ENCODE results near the gene TGFBR3. TPM values are rescaled to one million over a fixed set of nuclear protein-coding genes. Genes with fewer than 3 reads are reported as not detected.

Gene TGFBR3
- total and polyA plus RNA-seq, 2 of the 13 experiments (the other 11 are each of a cell fraction or from before 2014, with no cell fraction given) = 76.5 to 195 TPM

GRCh38 chr1:91744953-91745639 is 140.9 kb downstream of the TGFBR3 start (continued):
- no peak for TF ChIP-seq HIC2 (CRISPR knock-in tag; IDR thresholded peaks at IDR 0.05; ENCODE audit: low read depth)
- no peak for TF ChIP-seq ZNF138 (CRISPR knock-in tag; IDR thresholded peaks at IDR 0.05; ENCODE audit: low read depth)
- no peak for TF ChIP-seq ATF1 (CRISPR knock-in tag; IDR thresholded peaks at IDR 0.05)
- TF ChIP-seq MTF2 (CRISPR knock-in tag; IDR thresholded peaks at IDR 0.05; ENCODE audit: borderline replicate concordance) = no peak
- TF ChIP-seq ZNF263 (CRISPR knock-in tag; IDR thresholded peaks at IDR 0.05) = 0 out of 2 replicates have a peak, but pooled peaks have one; percentile 19
- TF ChIP-seq ZNF512B (CRISPR knock-in tag; IDR thresholded peaks at IDR 0.05; ENCODE audit: borderline replicate concordance) = no peak
- TF ChIP-seq FOXC1 (CRISPR knock-in tag; IDR thresholded peaks at IDR 0.05; ENCODE audit: borderline replicate concordance) = no peak
- no peak for TF ChIP-seq ZBTB26 (CRISPR knock-in tag; IDR thresholded peaks at IDR 0.05; ENCODE audit: borderline replicate concordance)
- TF ChIP-seq ZNF230 (CRISPR knock-in tag; IDR thresholded peaks at IDR 0.05) = no peak
- TF ChIP-seq TFDP1 (CRISPR knock-in tag; IDR thresholded peaks at IDR 0.05; ENCODE audit: borderline replicate concordance) = no peak
- TF ChIP-seq ZNF646 (CRISPR knock-in tag; IDR thresholded peaks at IDR 0.05) = peak; percentile 76; the same call in 1 of the 2 replicates
- TF ChIP-seq ZEB1 (IDR thresholded peaks at IDR 0.05; ENCODE audit: insufficient replicate concordance, low read depth) = no peak
- no peak for TF ChIP-seq STAT5B (CRISPR knock-in tag; IDR thresholded peaks at IDR 0.05)
- no peak for TF ChIP-seq NFIB (CRISPR knock-in tag; IDR thresholded peaks at IDR 0.05; ENCODE audit: borderline replicate concordance)
- no peak for TF ChIP-seq ONECUT2 (CRISPR knock-in tag; IDR thresholded peaks at IDR 0.05)
